A549 (cell line): Measurements from ENCODE around the gene KIR2DL1.

ENCODE experiments used
- BCL3 ChIP-seq: fragments of >200 bp; sonication (Bioruptor Twin); formaldehyde crosslinking; IDR thresholded peaks from 3 replicates; pipeline ENCODE4 v1.6.1; 2016
- CEBPB ChIP-seq, 2 experiments: fragments of >200 bp in 1 of 2; sonication (Bioruptor Twin) in 1 of 2; formaldehyde crosslinking in 1 of 2; IDR thresholded peaks; 2 replicates each; pipeline ENCODE4 v1.6.1; 2012 to 2016
- CTCF ChIP-seq: fragments of >200 bp; sonication (Bioruptor Twin); formaldehyde crosslinking; IDR thresholded peaks from 3 replicates; pipeline ENCODE4 v1.5.1; 2016
- JUNB ChIP-seq: fragments of >200 bp; sonication (Bioruptor Twin); formaldehyde crosslinking; IDR thresholded peaks from 2 replicates; pipeline ENCODE4 v1.6.1; 2016
- MAX ChIP-seq: IDR thresholded peaks from 2 replicates; pipeline ENCODE4 v1.6.1; 2012
- REST ChIP-seq: fragments of 200-600 bp; sonication (generic); IDR thresholded peaks from 2 replicates; pipeline ENCODE4 v1.6.1; 2016; ENCODE audit warnings: antibody characterized with exemption, mild to moderate bottlenecking, moderate library complexity
- SMC3 ChIP-seq: fragments of >200 bp; sonication (Bioruptor Twin); formaldehyde crosslinking; IDR thresholded peaks from 3 replicates; pipeline ENCODE4 v1.6.1; 2018; ENCODE audit warnings: inconsistent platforms

- no peak for TF ChIP-seq REST
- no peak for TF ChIP-seq CTCF
- no peak for TF ChIP-seq BCL3
- TF ChIP-seq JUNB = no peak
- no peak for TF ChIP-seq CEBPB (IDR thresholded peaks at IDR 0.05)
- TF ChIP-seq SMC3 = no peak
- TF ChIP-seq MAX = no peak
Measured at GRCh38 chr19:54791476-54791875, 21.9 kb downstream of the KIR2DL1 start.
